Measurements from ENCODE around the gene PNCK. TPM values are rescaled to one million over a fixed set of nuclear protein-coding genes. Genes with fewer than 3 reads are reported as not detected.

The PNCK gene
- total RNA-seq, 2 experiments from 2014 or later: 0.70 to 1.0 TPM

GRCh38 chrX:153674219-153674851 lies 722 bp upstream of the PNCK start:
- TF ChIP-seq CTCF (IDR thresholded peaks at IDR 0.05): no peak
- H3K36me3 ChIP-seq (ENCODE audit: insufficient read depth, low read length): no peaks in the 10 kb centered on the region
- peaks cover 0 to 10% of the 10 kb centered on the region in 2 experiments for H3K27me3 ChIP-seq (ENCODE audit: control insufficient read depth in 1 of 2, insufficient read depth in 2 of 2, low read length in 2 of 2)
- CTCF ChIA-PET: no interaction called here
- no peaks in the 10 kb centered on the region for H3K9me3 ChIP-seq (ENCODE audit: control insufficient read depth in 1 of 2, insufficient read depth in 1 of 2, low read length in 2 of 2)
- H3K4me3 ChIP-seq (ENCODE audit: low read length): no peak overlapping the region
- peak overlapping the region; percentile 55 for H3K4me3 Mint-ChIP-seq
- no peak for ATAC-seq (ENCODE audit: poor library complexity)
- no peak for DNase-seq
- peaks cover 7% of the 10 kb centered on the region for H3K4me1 ChIP-seq (ENCODE audit: insufficient read depth, low read length)
- H3K9me3 Mint-ChIP-seq: no peaks in the 10 kb centered on the region
- H3K27ac Mint-ChIP-seq: no peak overlapping the region
- no peaks in the 10 kb centered on the region for H3K36me3 Mint-ChIP-seq (ENCODE audit: low read depth)
- no peaks in the 10 kb centered on the region for H3K4me1 Mint-ChIP-seq (ENCODE audit: low read depth)
- H3K27ac ChIP-seq (ENCODE audit: low read depth in 1 of 2, low read length in 2 of 2): no peak overlapping the region
- intact Hi-C loops (cut with DNase I, micrococcal nuclease): no loop called here
- POLR2A ChIA-PET: no interaction called here
- peaks cover 21% of the 10 kb centered on the region for H3K27me3 Mint-ChIP-seq

GRCh38 chrX:153672531-153673427 lies 834 bp downstream of the PNCK start:
- H3K9me3 ChIP-seq (ENCODE audit: control insufficient read depth in 1 of 2, insufficient read depth in 1 of 2, low read length in 2 of 2): no peaks in the 10 kb centered on the region
- Mint-ChIP-seq H3K36me3 (ENCODE audit: low read depth) (no peaks in the 10 kb centered on the region), H3K4me1 (ENCODE audit: low read depth) (peaks cover 4% of the 10 kb centered on the region), H3K27me3 (peaks cover 25% of the 10 kb centered on the region), H3K27ac (no peak overlapping the region), H3K4me3 (no peak overlapping the region), H3K9me3 (no peaks in the 10 kb centered on the region)
- CTCF ChIA-PET: no interaction called here
- intact Hi-C loops (cut with DNase I, micrococcal nuclease): no loop called here
- peaks cover 13% of the 10 kb centered on the region for H3K4me1 ChIP-seq (ENCODE audit: insufficient read depth, low read length)
- no peaks in the 10 kb centered on the region for H3K36me3 ChIP-seq (ENCODE audit: insufficient read depth, low read length)
- no peak overlapping the region for H3K27ac ChIP-seq (ENCODE audit: low read depth in 1 of 2, low read length in 2 of 2)
- TF ChIP-seq CTCF (IDR thresholded peaks at IDR 0.05): no peak
- DNase-seq (peak in 1 of 14 experiments; percentile 13), ATAC-seq (ENCODE audit: poor library complexity) (no peak)
- POLR2A ChIA-PET: no interaction called here
- peaks cover 0 to 10% of the 10 kb centered on the region in 2 experiments for H3K27me3 ChIP-seq (ENCODE audit: control insufficient read depth in 1 of 2, insufficient read depth in 2 of 2, low read length in 2 of 2)
- no peak overlapping the region for H3K4me3 ChIP-seq (ENCODE audit: low read length)

GRCh38 chrX:153671589-153672530 lies 1.8 kb downstream of the PNCK start:
- Mint-ChIP-seq H3K9me3 (no peaks in the 10 kb centered on the region), H3K27me3 (peaks cover 25% of the 10 kb centered on the region)

More at GRCh38 chrX:153671589-153672530, 1.8 kb downstream of the PNCK start:
- no peaks in the 10 kb centered on the region for H3K9me3 ChIP-seq (ENCODE audit: control insufficient read depth in 1 of 2, insufficient read depth in 1 of 2, low read length in 2 of 2)
- ATAC-seq (ENCODE audit: poor library complexity) (no peak), DNase-seq (no peak)
- H3K4me1 Mint-ChIP-seq (ENCODE audit: low read depth): peaks cover 7% of the 10 kb centered on the region
- TF ChIP-seq CTCF (IDR thresholded peaks at IDR 0.05): no peak
- H3K36me3 Mint-ChIP-seq (ENCODE audit: low read depth): no peaks in the 10 kb centered on the region
- H3K4me3 Mint-ChIP-seq: no peak overlapping the region
- POLR2A ChIA-PET: no interaction called here
- H3K4me1 ChIP-seq (ENCODE audit: insufficient read depth, low read length): peaks cover 18% of the 10 kb centered on the region
- no peaks in the 10 kb centered on the region for H3K36me3 ChIP-seq (ENCODE audit: insufficient read depth, low read length)
- no peak overlapping the region for H3K27ac ChIP-seq (ENCODE audit: low read depth in 1 of 2, low read length in 2 of 2)
- intact Hi-C loops (cut with DNase I, micrococcal nuclease): no loop called here
- H3K4me3 ChIP-seq (ENCODE audit: low read length): no peak overlapping the region
- CTCF ChIA-PET: no interaction called here
- no peak overlapping the region for H3K27ac Mint-ChIP-seq
- peaks cover 0 to 10% of the 10 kb centered on the region in 2 experiments for H3K27me3 ChIP-seq (ENCODE audit: control insufficient read depth in 1 of 2, insufficient read depth in 2 of 2, low read length in 2 of 2)

Data from CD4-positive, alpha-beta T cell (primary cell).